HCT116 (cell line): ENCODE data around the gene ARL2BP. TPM values are rescaled to one million over a fixed set of nuclear protein-coding genes. Genes with fewer than 3 reads are reported as not detected.

Experiments used
- ATAC-seq: fragments of 200-7000 bp; cut with Tn5 transposase; 2 replicates; pipeline ENCODE4 v1.9.1; 2020; ENCODE audit warnings: mild to moderate bottlenecking, moderate library complexity
- BruUV-seq: library from RNA; stranded (reverse); fragments of 400-500 nt; replicated peaks from 2 replicates; lab custom pipeline; 2021; lab: Mats Ljungman, UMichigan
- CTCF ChIA-PET: fragments of 300-600 bp; sonication (Branson Sonifier 250); formaldehyde crosslinking; loops from one replicate; lab custom pipeline; 2021; ENCODE audit warnings: antibody characterized with exemption; lab: Charles Lee
- POLR2A ChIA-PET: fragments of 300-600, 350-600 bp; sonication (Branson Sonifier 250); formaldehyde crosslinking; loops from one replicate; lab custom pipeline; 2021; ENCODE audit warnings: antibody characterized with exemption; lab: Charles Lee
- RAD21 ChIA-PET, 2 experiments: fragments of 300-600 bp; sonication (Branson Sonifier 250); formaldehyde crosslinking; loops; one replicate each; lab custom pipeline; 2023; ENCODE audit warnings: low total read pairs in 2 of 2; ENCODE audit not compliant: uncharacterized antibody in 2 of 2, unreplicated experiment in 2 of 2, low non-redundant PET in 1 of 2; lab: Charles Lee
- DNase-seq: peaks from one replicate; pipeline ENCODE4 v3.0.0-alpha.2; 2010; ENCODE audit warnings: low read depth, low spot score
- H2AFZ ChIP-seq: fragments of 200-600 bp; shearing (Covaris generic), sonication (generic); 2 replicates; pipeline ENCODE4 v1.6.1; 2017; ENCODE audit warnings: low read depth, mixed run types, mixed read lengths, antibody characterized with exemption, low read length; ENCODE audit not compliant: poor library complexity, severe bottlenecking
- H3K27ac ChIP-seq: 2 replicates; pipeline ENCODE4 v1.5.1; 2012; ENCODE audit warnings: low read depth, low read length
- H3K27me3 ChIP-seq: fragments of 200-600 bp; sonication (generic); 2 replicates; pipeline ENCODE4 v1.6.1; 2016; ENCODE audit warnings: mixed run types, low read length, mixed read lengths; ENCODE audit not compliant: insufficient read depth
- H3K36me3 ChIP-seq, 2 experiments: fragments of 200-500 bp in 1 of 2; fragments of 200-600 bp in 1 of 2; sonication (Bioruptor generic) in 1 of 2; sonication (generic) in 1 of 2; 2 replicates each; pipeline versions ENCODE4 v1.5.1 to v1.6.1; 2014 to 2016; ENCODE audit warnings: low read length in 2 of 2, inconsistent platforms in 1 of 2, mixed read lengths in 1 of 2, mixed run types in 1 of 2; ENCODE audit not compliant: insufficient read depth in 2 of 2, control insufficient read depth in 1 of 2
- H3K4me1 ChIP-seq, 2 experiments: fragments of 200-600 bp in 1 of 2; sonication (generic) in 1 of 2; 2 replicates each; pipeline versions ENCODE4 v1.5.1 to v1.6.1; 2012 to 2017; ENCODE audit warnings: low read length in 2 of 2, inconsistent platforms in 1 of 2, mild to moderate bottlenecking in 1 of 2, mixed read lengths in 1 of 2, mixed run types in 1 of 2, moderate library complexity in 1 of 2; ENCODE audit not compliant: insufficient read depth in 2 of 2, control insufficient read depth in 1 of 2
- H3K4me2 ChIP-seq: fragments of 200-600 bp; sonication (generic); 2 replicates; pipeline ENCODE4 v1.6.1; 2017; ENCODE audit warnings: mixed run types, low read length, mixed read lengths
- H3K4me3 ChIP-seq, 2 experiments: fragments of 200-600 bp in 1 of 2; sonication (generic) in 1 of 2; replicated peaks in 1 of 2; 2 replicates each; pipeline ENCODE4 v1.5.1; 2011 to 2016; ENCODE audit warnings: low read length in 2 of 2, control low read depth in 1 of 2, low read depth in 1 of 2, mild to moderate bottlenecking in 1 of 2, mixed read lengths in 1 of 2, mixed run types in 1 of 2
- H3K79me2 ChIP-seq: fragments of 200-600 bp; sonication (generic); 2 replicates; pipeline ENCODE4 v1.6.1; 2017; ENCODE audit warnings: mild to moderate bottlenecking, mixed run types, low read length, moderate library complexity, mixed read lengths; ENCODE audit not compliant: insufficient read depth
- H3K9ac ChIP-seq: fragments of 200-600 bp; sonication (generic); 2 replicates; pipeline ENCODE4 v1.6.1; 2016; ENCODE audit warnings: low read length, mixed read lengths
- H3K9me2 ChIP-seq: fragments of 200-600 bp; sonication (generic), shearing (Covaris generic); 2 replicates; pipeline ENCODE4 v1.6.1; 2017; ENCODE audit warnings: mixed run types, mild to moderate bottlenecking, moderate library complexity; ENCODE audit not compliant: insufficient read depth
- H3K9me3 ChIP-seq, 2 experiments: fragments of 200-500 bp in 1 of 2; fragments of 200-600 bp in 1 of 2; sonication (Bioruptor generic) in 1 of 2; sonication (generic) in 1 of 2; 2 replicates each; pipeline ENCODE4 v1.6.1; 2014 to 2017; ENCODE audit warnings: low read length in 2 of 2, mixed read lengths in 2 of 2, inconsistent platforms in 1 of 2, low read depth in 1 of 2, mild to moderate bottlenecking in 1 of 2, mixed run types in 1 of 2, moderate library complexity in 1 of 2; ENCODE audit not compliant: control insufficient read depth in 1 of 2, insufficient read depth in 1 of 2
- H4K20me1 ChIP-seq: fragments of 200-600 bp; sonication (generic), shearing (Covaris generic); 2 replicates; pipeline ENCODE4 v1.6.1; 2017; ENCODE audit warnings: mixed run types, mild to moderate bottlenecking, moderate library complexity; ENCODE audit not compliant: insufficient read depth
- CBX3 ChIP-seq: IDR thresholded peaks from 2 replicates; pipeline ENCODE4 v1.6.1; 2012; ENCODE audit warnings: low read depth
- CTCF ChIP-seq, 3 experiments: fragments of 200-600 bp in 1 of 3; sonication (generic) in 1 of 3; IDR thresholded peaks in 2 of 3; conservative IDR thresholded peaks in 1 of 3; 2 replicates each; pipeline ENCODE4 v1.5.1; 2012 to 2017; ENCODE audit warnings: low read depth in 2 of 3, low read length in 2 of 3, antibody characterized with exemption in 1 of 3, borderline replicate concordance in 1 of 3, control low read depth in 1 of 3, mild to moderate bottlenecking in 1 of 3, mixed read lengths in 1 of 3, mixed run types in 1 of 3, moderate library complexity in 1 of 3; ENCODE audit not compliant: insufficient read depth in 1 of 3
- ELF1 ChIP-seq: IDR thresholded peaks from 2 replicates; pipeline ENCODE4 v1.6.1; 2012; ENCODE audit warnings: low read depth, borderline replicate concordance
- EZH2 ChIP-seq: fragments of 200-600 bp; sonication (generic); IDR thresholded peaks from 2 replicates; pipeline ENCODE4 v1.6.1; 2017; ENCODE audit warnings: antibody characterized with exemption, mixed run types
- FOSL1 ChIP-seq: IDR thresholded peaks from 2 replicates; pipeline ENCODE4 v1.6.1; 2012; ENCODE audit warnings: low read depth
- JUND ChIP-seq: IDR thresholded peaks from 2 replicates; pipeline ENCODE4 v1.6.1; 2012
- POLR2A ChIP-seq: IDR thresholded peaks from 2 replicates; pipeline ENCODE4 v1.7.0; 2011; ENCODE audit warnings: borderline replicate concordance; ENCODE audit not compliant: insufficient read depth, insufficient read length; ENCODE audit errors: extremely low read depth
- RAD21 ChIP-seq: IDR thresholded peaks from 2 replicates; pipeline ENCODE4 v1.6.1; 2012; ENCODE audit warnings: low read depth, mild to moderate bottlenecking
- REST ChIP-seq: IDR thresholded peaks from 2 replicates; pipeline ENCODE4 v1.6.1; 2012; ENCODE audit warnings: low read depth
- SRF ChIP-seq: IDR thresholded peaks from 2 replicates; pipeline ENCODE4 v1.6.1; 2012; ENCODE audit warnings: low read depth
- TCF7L2 ChIP-seq: IDR thresholded peaks from 2 replicates; pipeline ENCODE4 v1.7.0; 2011; ENCODE audit warnings: borderline replicate concordance, inconsistent platforms; ENCODE audit not compliant: insufficient read depth, insufficient read length; ENCODE audit errors: extremely low read depth
- YY1 ChIP-seq: IDR thresholded peaks from 2 replicates; pipeline ENCODE4 v1.6.1; 2011; ENCODE audit warnings: low read length, low read depth, moderate library complexity, mild to moderate bottlenecking; ENCODE audit not compliant: insufficient replicate concordance; ENCODE audit errors: extremely low read depth
- ZBTB33 ChIP-seq: IDR thresholded peaks from 2 replicates; pipeline ENCODE4 v1.6.1; 2011; ENCODE audit warnings: mild to moderate bottlenecking, low read length, moderate library complexity; ENCODE audit not compliant: insufficient replicate concordance; ENCODE audit errors: extremely low read depth
- ZFX ChIP-seq: fragments of 450-650 bp; IDR thresholded peaks from 2 replicates; pipeline ENCODE4 v1.6.1; 2017
- ZNF274 ChIP-seq: fragments of 200-500 bp; sonication (Bioruptor generic); IDR thresholded peaks from 2 replicates; pipeline ENCODE4 v1.6.1; 2014; ENCODE audit warnings: mild to moderate bottlenecking, low read depth, low read length, inconsistent platforms
- intact Hi-C: fragments of 100-400 bp; cut with micrococcal nuclease; formaldehyde crosslinking; loops from 2 replicates; pipeline ENCODE4 v1.10.0; 2022
- total RNA-seq: library from RNA; stranded (reverse); gene quantifications from one replicate; pipeline ENCODE4 v1.2.1, GENCODE V29; 2021; ENCODE audit not compliant: unreplicated experiment

The ARL2BP gene
- total RNA-seq, 1 experiment from 2014 or later = 28.8 TPM

GRCh38 chr16:57236022-57236350 is 9.1 kb upstream of the ARL2BP start (continued):
- TF ChIP-seq YY1 = no peak
- no peak for TF ChIP-seq RAD21
- TF ChIP-seq CTCF (IDR thresholded peaks at IDR 0.05 in 2 of 3, conservative IDR thresholded peaks at IDR 0.05 in 1 of 3; ENCODE audit: borderline replicate concordance in 1 of 3, insufficient read depth in 1 of 3, low read depth in 2 of 3, low read length in 2 of 3) = no peak
- TF ChIP-seq ZFX = no peak

- RAD21 ChIA-PET = no interaction called here
- TF ChIP-seq FOSL1 (no peak), CBX3 (no peak), POLR2A (no peak), EZH2 (no peak), ZFX (no peak), REST (no peak), SRF (no peak), ZBTB33 (no peak), TCF7L2 (no peak), RAD21 (no peak), ZNF274 (no peak), JUND (no peak), ELF1 (no peak), CTCF (IDR thresholded peaks at IDR 0.05 in 2 of 3, conservative IDR thresholded peaks at IDR 0.05 in 1 of 3; ENCODE audit: borderline replicate concordance in 1 of 3, insufficient read depth in 1 of 3, low read depth in 2 of 3, low read length in 2 of 3) (no peak)
Observed at GRCh38 chr16:57238682-57239081, 6.4 kb upstream of the ARL2BP start.

More at GRCh38 chr16:57238682-57239081, 6.4 kb upstream of the ARL2BP start:
- H3K4me3 ChIP-seq = no peak overlapping the region
- H3K9me3 ChIP-seq = no peaks in the 10 kb centered on the region
- H3K4me1 ChIP-seq = peaks cover 0 to 13% of the 10 kb centered on the region in 2 experiments; a peak in 2 of 4 replicates
- CTCF ChIA-PET = no interaction called here
- H3K27me3 ChIP-seq = no peaks in the 10 kb centered on the region
- POLR2A ChIA-PET = no interaction called here
- no peak overlapping the region for H3K4me2 ChIP-seq
- no peaks in the 10 kb centered on the region for H4K20me1 ChIP-seq
- no peak overlapping the region for H2AFZ ChIP-seq
- intact Hi-C loops = no loop called here
- H3K27ac ChIP-seq = no peak overlapping the region
- DNase-seq (no peak), ATAC-seq (no peak)
- no peaks in the 10 kb centered on the region for H3K79me2 ChIP-seq
- peaks cover 0 to 16% of the 10 kb centered on the region in 2 experiments; a peak in 2 of 4 replicates for H3K36me3 ChIP-seq
- H3K9ac ChIP-seq = no peak overlapping the region
- H3K9me2 ChIP-seq = no peaks in the 10 kb centered on the region
- no TSS peak for BruUV-seq
